Erythroblast (primary cell): ENCODE data around the gene MEIOC.
"Not testable (repeated sequence)": the region's sequence is repeated elsewhere in the genome, so short reads cannot be mapped to it uniquely, and the experiment has no call there.

Experiments
- DNase-seq, 2 experiments: peaks; one replicate each; lab custom pipeline; 2025; lab: John Stamatoyannopoulos, UW
- GATA1 ChIP-seq: IDR thresholded peaks from 2 replicates; pipeline ENCODE4 v1.6.1; 2011; ENCODE audit warnings: low read depth, mild to moderate bottlenecking, control low read depth, low read length, moderate library complexity
- POLR2A ChIP-seq: IDR thresholded peaks from 2 replicates; pipeline ENCODE4 v1.6.1; 2011; ENCODE audit warnings: mild to moderate bottlenecking, low read length

Gene MEIOC

GRCh38 chr17:44655983-44656710 is at the start of gene MEIOC:
Gene MEIOC, plus strand, starts transcription at chr17:44656468. Its CDS starts 146 bp downstream, at chr17:44656614.
- no peak for TF ChIP-seq POLR2A
- no peak for TF ChIP-seq GATA1
- DNase-seq, result peak; percentile 66 to 77

- no peak for DNase-seq
- TF ChIP-seq POLR2A, result no peak
- no peak for TF ChIP-seq GATA1
Measured at GRCh38 chr17:44606658-44607057, 49.6 kb upstream of the MEIOC start.

- no peak for DNase-seq
- no peak for TF ChIP-seq GATA1
- no peak for TF ChIP-seq POLR2A
Measured at GRCh38 chr17:44607836-44608690, 48.2 kb upstream of the MEIOC start.

- no peak for TF ChIP-seq GATA1
- no peak for DNase-seq
Measured at GRCh38 chr17:44608727-44609435, 47.4 kb upstream of the MEIOC start.

- TF ChIP-seq POLR2A (no peak), GATA1 (no peak)
- no peak for DNase-seq
Measured at GRCh38 chr17:44610331-44610730, 45.9 kb upstream of the MEIOC start.

GRCh38 chr17:44610871-44611270 is 45.4 kb upstream of the MEIOC start:
- TF ChIP-seq GATA1 (no peak), POLR2A (no peak)
- DNase-seq, result no peak

GRCh38 chr17:44614862-44615261 is 41.4 kb upstream of the MEIOC start:
- DNase-seq, result no peak
- no peak for TF ChIP-seq POLR2A
- TF ChIP-seq GATA1, result no peak

GRCh38 chr17:44618652-44619051 is 37.6 kb upstream of the MEIOC start:
- not testable (repeated sequence) for DNase-seq

GRCh38 chr17:44623070-44623725 is 33.1 kb upstream of the MEIOC start:
- no peak for DNase-seq
- no peak for TF ChIP-seq POLR2A
- TF ChIP-seq GATA1, result no peak

- DNase-seq, result no peak
- TF ChIP-seq POLR2A, result no peak
Measured at GRCh38 chr17:44627513-44628242, 28.6 kb upstream of the MEIOC start.

GRCh38 chr17:44628243-44629188 is 27.8 kb upstream of the MEIOC start:
- no peak for DNase-seq
- TF ChIP-seq GATA1 (no peak), POLR2A (no peak)

- DNase-seq, result no peak
Measured at GRCh38 chr17:44629314-44629713, 27.0 kb upstream of the MEIOC start.

GRCh38 chr17:44630703-44631102 is 25.6 kb upstream of the MEIOC start:
- no peak for DNase-seq
- no peak for TF ChIP-seq GATA1
- TF ChIP-seq POLR2A, result no peak

More at GRCh38 chr17:44629314-44629713, 27.0 kb upstream of the MEIOC start:
- no peak for TF ChIP-seq GATA1
- no peak for TF ChIP-seq POLR2A
